ENCODE results near the gene SBF2.

DNA sequence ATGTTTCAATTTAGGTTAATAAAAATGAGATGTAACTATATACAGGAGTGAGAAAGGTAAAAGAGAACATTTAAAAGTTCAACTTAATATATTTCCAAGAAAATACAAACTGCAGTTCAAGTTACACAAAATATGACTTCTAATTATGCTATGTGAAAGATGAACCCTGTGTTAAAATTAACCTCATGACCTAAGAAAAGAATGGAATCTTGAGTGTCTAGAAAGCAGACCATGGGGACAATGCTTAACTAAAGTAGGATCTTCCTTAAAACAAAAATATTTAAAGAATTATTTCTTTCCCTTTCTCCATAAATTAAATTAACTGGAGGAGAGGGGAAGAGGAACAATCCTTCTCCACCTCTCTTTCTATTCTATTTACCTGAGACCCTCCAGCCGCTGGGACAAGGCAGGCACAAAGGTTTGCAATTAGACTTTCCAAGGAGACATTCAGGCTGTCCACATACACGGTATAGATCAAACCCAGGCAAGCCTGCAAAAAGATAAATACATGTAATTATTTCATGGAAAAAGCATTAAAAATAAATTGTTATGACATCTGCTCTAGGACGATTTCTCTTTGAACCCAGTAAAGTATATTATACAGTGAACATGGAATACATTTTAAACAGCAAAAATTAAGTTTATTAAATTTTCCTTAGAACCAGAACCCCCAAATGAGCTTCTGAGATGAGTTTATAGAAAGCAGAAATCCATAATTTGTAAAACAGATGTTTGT is 264.5 kb downstream of the SBF2 start:
- TF ChIP-seq, protein P1, sequence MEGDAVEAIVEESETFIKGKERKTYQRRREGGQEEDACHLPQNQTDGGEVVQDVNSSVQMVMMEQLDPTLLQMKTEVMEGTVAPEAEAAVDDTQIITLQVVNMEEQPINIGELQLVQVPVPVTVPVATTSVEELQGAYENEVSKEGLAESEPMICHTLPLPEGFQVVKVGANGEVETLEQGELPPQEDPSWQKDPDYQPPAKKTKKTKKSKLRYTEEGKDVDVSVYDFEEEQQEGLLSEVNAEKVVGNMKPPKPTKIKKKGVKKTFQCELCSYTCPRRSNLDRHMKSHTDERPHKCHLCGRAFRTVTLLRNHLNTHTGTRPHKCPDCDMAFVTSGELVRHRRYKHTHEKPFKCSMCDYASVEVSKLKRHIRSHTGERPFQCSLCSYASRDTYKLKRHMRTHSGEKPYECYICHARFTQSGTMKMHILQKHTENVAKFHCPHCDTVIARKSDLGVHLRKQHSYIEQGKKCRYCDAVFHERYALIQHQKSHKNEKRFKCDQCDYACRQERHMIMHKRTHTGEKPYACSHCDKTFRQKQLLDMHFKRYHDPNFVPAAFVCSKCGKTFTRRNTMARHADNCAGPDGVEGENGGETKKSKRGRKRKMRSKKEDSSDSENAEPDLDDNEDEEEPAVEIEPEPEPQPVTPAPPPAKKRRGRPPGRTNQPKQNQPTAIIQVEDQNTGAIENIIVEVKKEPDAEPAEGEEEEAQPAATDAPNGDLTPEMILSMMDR (IDR thresholded peaks at IDR 0.05; ENCODE audit: low read depth, low read length, poor library complexity, severe bottlenecking) = no peak
- no peak for TF ChIP-seq EZH2phosphoT487 (IDR thresholded peaks at IDR 0.05; ENCODE audit: borderline replicate concordance, low read length)
